ENCODE data around the gene NTM. TPM values are rescaled to one million over a fixed set of nuclear protein-coding genes. Genes with fewer than 3 reads are reported as not detected.

Gene NTM
- total and polyA plus RNA-seq, 2 experiments from 2014 or later: 25.9 to 49.0 TPM

DNA sequence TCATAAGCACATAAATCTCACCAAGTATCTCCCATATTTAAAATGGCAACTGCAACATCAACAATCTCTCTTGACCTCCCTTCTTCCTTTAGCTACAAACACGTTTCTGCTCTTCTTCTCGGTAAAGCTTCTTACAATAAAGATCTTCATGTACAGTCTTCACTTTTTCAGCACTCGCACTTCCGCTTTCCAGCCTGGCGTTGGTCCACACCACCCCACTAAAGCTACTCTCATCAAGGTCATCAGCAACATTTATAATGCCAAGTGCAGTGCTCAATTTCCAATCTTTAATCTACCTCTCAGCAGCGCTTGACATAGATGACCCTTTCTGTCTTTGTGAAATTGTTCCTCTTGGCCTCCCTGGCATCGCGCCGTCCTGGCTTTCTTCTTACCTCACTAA is 33.6 kb downstream of the NTM start:
- TF ChIP-seq EZH2phosphoT487 (IDR thresholded peaks at IDR 0.05; ENCODE audit: insufficient read depth, low read depth) (no peak), EZH2 (IDR thresholded peaks at IDR 0.05; ENCODE audit: insufficient read depth, poor library complexity, severe bottlenecking) (no peak)
- no peak overlapping the region for H3K9ac ChIP-seq
- in situ Hi-C loops (cut with MboI): loop anchor here (25.0 kb wide), 1 partner anchor 258 kb away; no protein-coding TSS in a partner anchor
- H3K9me2 ChIP-seq (ENCODE audit: insufficient read depth): no peaks in the 10 kb centered on the region
- DNase-seq: no peak
- H3F3A ChIP-seq (ENCODE audit: insufficient read depth): no peaks in the 10 kb centered on the region
- H4K20me1 ChIP-seq (ENCODE audit: insufficient read depth): no peaks in the 10 kb centered on the region
- no peak overlapping the region for H2AFZ ChIP-seq
- H3K27ac ChIP-seq: no peak overlapping the region
- no peak overlapping the region for H3K4me3 ChIP-seq
- H3K27me3 ChIP-seq (replicated peaks; ENCODE audit: insufficient read depth): peaks cover 38% of the 10 kb centered on the region
- no peaks in the 10 kb centered on the region for H3K79me2 ChIP-seq (ENCODE audit: insufficient read depth)
- no peaks in the 10 kb centered on the region for H3K36me3 ChIP-seq (ENCODE audit: low read depth)
- H3K9me3 ChIP-seq (ENCODE audit: low read depth): no peaks in the 10 kb centered on the region
- no peaks in the 10 kb centered on the region for H3K4me1 ChIP-seq (ENCODE audit: insufficient read depth)
- 62 to 63% methylated on average over 9 of the region's 9 CpGs for WGBS, 2 experiments (ENCODE audit: low coverage in 1 of 2, low lambda C conversion rate in 2 of 2, missing lambda C conversion rate in 2 of 2)
- no peak overlapping the region for H3K4me2 ChIP-seq (ENCODE audit: unreplicated experiment)

GRCh38 chr11:131408025-131408640 is 37.7 kb downstream of the NTM start:
- TF ChIP-seq EZH2 (IDR thresholded peaks at IDR 0.05; ENCODE audit: insufficient read depth, poor library complexity, severe bottlenecking) (no peak), EZH2phosphoT487 (IDR thresholded peaks at IDR 0.05; ENCODE audit: insufficient read depth, low read depth) (no peak)
- H3K79me2 ChIP-seq (ENCODE audit: insufficient read depth): no peaks in the 10 kb centered on the region
- no peaks in the 10 kb centered on the region for H3K9me3 ChIP-seq (ENCODE audit: low read depth)
- H2AFZ ChIP-seq: no peak overlapping the region
- H3K4me2 ChIP-seq (ENCODE audit: unreplicated experiment): no peak overlapping the region
- peak; percentile 76 for DNase-seq
- no peak overlapping the region for H3K9ac ChIP-seq
- H4K20me1 ChIP-seq (ENCODE audit: insufficient read depth): no peaks in the 10 kb centered on the region
- no peaks in the 10 kb centered on the region for H3K4me1 ChIP-seq (ENCODE audit: insufficient read depth)
- 12 to 18% methylated on average over 5 of the region's 5 CpGs for WGBS, 2 experiments (ENCODE audit: low coverage in 1 of 2, low lambda C conversion rate in 2 of 2, missing lambda C conversion rate in 2 of 2)
- peaks cover 55% of the 10 kb centered on the region for H3K27me3 ChIP-seq (replicated peaks; ENCODE audit: insufficient read depth)
- no peaks in the 10 kb centered on the region for H3F3A ChIP-seq (ENCODE audit: insufficient read depth)
- in situ Hi-C loops (cut with MboI): loop anchor here (25.0 kb wide), 1 partner anchor 254 kb away; no protein-coding TSS in a partner anchor
- H3K4me3 ChIP-seq: no peak overlapping the region
- H3K36me3 ChIP-seq (ENCODE audit: low read depth): no peaks in the 10 kb centered on the region
- H3K9me2 ChIP-seq (ENCODE audit: insufficient read depth): no peaks in the 10 kb centered on the region
- no peak overlapping the region for H3K27ac ChIP-seq

- Histone ChIP-seq H3K4me1 (ENCODE audit: insufficient read depth) (no peaks in the 10 kb centered on the region), H3K9me2 (ENCODE audit: insufficient read depth) (no peaks in the 10 kb centered on the region), H4K20me1 (ENCODE audit: insufficient read depth) (no peaks in the 10 kb centered on the region), H3K9ac (no peak overlapping the region), H3K79me2 (ENCODE audit: insufficient read depth) (no peaks in the 10 kb centered on the region), H3K4me3 (no peak overlapping the region), H2AFZ (no peak overlapping the region), H3K27ac (no peak overlapping the region), H3K27me3 (replicated peaks; ENCODE audit: insufficient read depth) (peaks cover 53% of the 10 kb centered on the region), H3F3A (ENCODE audit: insufficient read depth) (no peaks in the 10 kb centered on the region), H3K9me3 (ENCODE audit: low read depth) (no peaks in the 10 kb centered on the region), H3K4me2 (ENCODE audit: unreplicated experiment) (no peak overlapping the region), H3K36me3 (ENCODE audit: low read depth) (no peaks in the 10 kb centered on the region)
- WGBS, 2 experiments (ENCODE audit: low coverage in 1 of 2, low lambda C conversion rate in 2 of 2, missing lambda C conversion rate in 2 of 2): 34 to 35% methylated on average over 8 of the region's 8 CpGs
- no peak for TF ChIP-seq EZH2 (IDR thresholded peaks at IDR 0.05; ENCODE audit: insufficient read depth, poor library complexity, severe bottlenecking)
- no peak for DNase-seq
- in situ Hi-C loops (cut with MboI): loop anchor here (25.0 kb wide), 1 partner anchor 253 kb away; no protein-coding TSS in a partner anchor
Measured at GRCh38 chr11:131409345-131409744, 38.9 kb downstream of the NTM start.

- H2AFZ ChIP-seq: no peak overlapping the region
- no peaks in the 10 kb centered on the region for H3K9me3 ChIP-seq (ENCODE audit: low read depth)
- WGBS, 2 experiments (ENCODE audit: low coverage in 1 of 2, low lambda C conversion rate in 2 of 2, missing lambda C conversion rate in 2 of 2): 8 to 15% methylated on average over 6 of the region's 6 CpGs
- no peaks in the 10 kb centered on the region for H3K79me2 ChIP-seq (ENCODE audit: insufficient read depth)
- H3K9ac ChIP-seq: no peak overlapping the region
- DNase-seq: no peak
- TF ChIP-seq EZH2phosphoT487 (IDR thresholded peaks at IDR 0.05; ENCODE audit: insufficient read depth, low read depth) (no peak), EZH2 (IDR thresholded peaks at IDR 0.05; ENCODE audit: insufficient read depth, poor library complexity, severe bottlenecking) (no peak)
- no peaks in the 10 kb centered on the region for H3K9me2 ChIP-seq (ENCODE audit: insufficient read depth)
- H3K27me3 ChIP-seq (replicated peaks; ENCODE audit: insufficient read depth): peaks cover 31% of the 10 kb centered on the region
- no peaks in the 10 kb centered on the region for H3F3A ChIP-seq (ENCODE audit: insufficient read depth)
- in situ Hi-C loops (cut with MboI): loop anchor here (25.0 kb wide), 1 partner anchor 251 kb away; no protein-coding TSS in a partner anchor
- H3K4me2 ChIP-seq (ENCODE audit: unreplicated experiment): no peak overlapping the region
- no peaks in the 10 kb centered on the region for H3K36me3 ChIP-seq (ENCODE audit: low read depth)
- no peaks in the 10 kb centered on the region for H3K4me1 ChIP-seq (ENCODE audit: insufficient read depth)
- H3K4me3 ChIP-seq: no peak overlapping the region
- H3K27ac ChIP-seq: no peak overlapping the region
- H4K20me1 ChIP-seq (ENCODE audit: insufficient read depth): no peaks in the 10 kb centered on the region
Measured at GRCh38 chr11:131411636-131412035, 41.2 kb downstream of the NTM start.

Measured in GM23248 (cell line).